Daoy (cell line): ENCODE measurements around the gene UNC13A. TPM values are rescaled to one million over a fixed set of nuclear protein-coding genes. Genes with fewer than 3 reads are reported as not detected.
A peak's percentile ranks its signal among the peaks of the same experiment; 100 is the strongest.

Experiments used
- DNase-seq: peaks from one replicate; pipeline ENCODE4 v3.0.0-alpha.2; 2015; ENCODE audit warnings: low read depth
- total RNA-seq: library from RNA; depleted of rRNA; stranded (reverse); fragments of >200 nt; shearing (Covaris generic); gene quantifications from 2 replicates; pipeline ENCODE4 v1.2.3, GENCODE V29; 2014

The UNC13A gene
- total RNA-seq, 1 experiment from 2014 or later = 0.86 TPM

- DNase-seq = peak; percentile 57
Measured at GRCh38 chr19:17706750-17707181, 18.6 kb upstream of the UNC13A start.

- peak; percentile 38 for DNase-seq
Measured at GRCh38 chr19:17703824-17704463, 15.8 kb upstream of the UNC13A start.

GRCh38 chr19:17695198-17695597 is 7.0 kb upstream of the UNC13A start:
- DNase-seq = no peak

GRCh38 chr19:17692566-17692965 is 4.4 kb upstream of the UNC13A start:
- no peak for DNase-seq

GRCh38 chr19:17688853-17689595 is 870 bp upstream of the UNC13A start:
- no peak for DNase-seq

- no peak for DNase-seq
Measured at GRCh38 chr19:17687141-17687856, 855 bp downstream of the UNC13A start.

GRCh38 chr19:17686592-17687024 is 1.5 kb downstream of the UNC13A start:
- peak; percentile 60 for DNase-seq

- DNase-seq = no peak
Measured at GRCh38 chr19:17686023-17686521, 2.1 kb downstream of the UNC13A start.

GRCh38 chr19:17685451-17686022 is 2.6 kb downstream of the UNC13A start:
- DNase-seq = no peak

- DNase-seq = no peak
Measured at GRCh38 chr19:17684256-17684655, 3.9 kb downstream of the UNC13A start.

- DNase-seq = no peak
Measured at GRCh38 chr19:17683078-17683477, 5.1 kb downstream of the UNC13A start.

- no peak for DNase-seq
Measured at GRCh38 chr19:17682273-17682672, 5.9 kb downstream of the UNC13A start.

GRCh38 chr19:17681505-17682125 is 6.5 kb downstream of the UNC13A start:
- DNase-seq = peak; percentile 76

- peak; percentile 75 for DNase-seq
Measured at GRCh38 chr19:17680230-17680722, 7.9 kb downstream of the UNC13A start.

GRCh38 chr19:17679526-17680229 is 8.5 kb downstream of the UNC13A start:
- no peak for DNase-seq

GRCh38 chr19:17678836-17679235 is 9.3 kb downstream of the UNC13A start:
- DNase-seq = no peak

- DNase-seq = no peak
Measured at GRCh38 chr19:17677002-17677401, 11.2 kb downstream of the UNC13A start.

- DNase-seq = no peak
Measured at GRCh38 chr19:17676295-17676694, 11.9 kb downstream of the UNC13A start.

GRCh38 chr19:17673937-17674799 is 14.0 kb downstream of the UNC13A start:
- no peak for DNase-seq

GRCh38 chr19:17671906-17672305 is 16.2 kb downstream of the UNC13A start:
- DNase-seq = peak; percentile 67
